Panc1 (cell line): ENCODE results near the gene RRM1. TPM values are rescaled to one million over a fixed set of nuclear protein-coding genes. Genes with fewer than 3 reads are reported as not detected.

Experiments used
- ATAC-seq: fragments of 200-7000 bp; cut with Tn5 transposase; 2 replicates; pipeline ENCODE4 v1.9.1; 2020; ENCODE audit warnings: mild to moderate bottlenecking, moderate library complexity
- BruUV-seq: library from RNA; stranded (reverse); fragments of 400-500 nt; replicated peaks from 2 replicates; lab custom pipeline; 2021; lab: Mats Ljungman, UMichigan
- CTCF ChIA-PET: fragments of 300-600 bp; sonication (Branson Sonifier 250); formaldehyde crosslinking; loops from one replicate; lab custom pipeline; 2022; ENCODE audit warnings: antibody characterized with exemption; lab: Charles Lee
- POLR2A ChIA-PET: fragments of 300-600 bp; sonication (Branson Sonifier 250); formaldehyde crosslinking; loops from one replicate; lab custom pipeline; 2022; ENCODE audit warnings: antibody characterized with exemption; lab: Charles Lee
- DNase-seq: peaks from one replicate; pipeline ENCODE4 v3.0.0-alpha.2; 2010; ENCODE audit warnings: low read depth, low spot score
- H3K27ac ChIP-seq: 2 replicates; pipeline ENCODE4 v1.5.1; 2011; ENCODE audit warnings: mild to moderate bottlenecking, low read length, inconsistent platforms
- H3K27me3 ChIP-seq: fragments of 200-500 bp; sonication (Bioruptor generic); 2 replicates; pipeline ENCODE4 v1.6.0; 2014; ENCODE audit warnings: low read length, inconsistent platforms; ENCODE audit not compliant: control insufficient read depth, insufficient read depth
- H3K36me3 ChIP-seq: fragments of 200-500 bp; sonication (Bioruptor generic); 2 replicates; pipeline ENCODE4 v1.5.1; 2014; ENCODE audit warnings: inconsistent platforms, mild to moderate bottlenecking, low read length, moderate library complexity; ENCODE audit not compliant: control insufficient read depth, insufficient read depth
- H3K4me1 ChIP-seq: 2 replicates; pipeline ENCODE4 v1.5.1; 2011; ENCODE audit warnings: inconsistent platforms, mild to moderate bottlenecking, low read length, moderate library complexity; ENCODE audit not compliant: control insufficient read depth, insufficient read depth
- H3K4me3 ChIP-seq, 2 experiments: 2 replicates each; pipeline ENCODE4 v1.5.1; 2011 to 2012; ENCODE audit warnings: low read depth in 2 of 2, low read length in 2 of 2, mild to moderate bottlenecking in 2 of 2, inconsistent platforms in 1 of 2, moderate library complexity in 1 of 2
- H3K9me3 ChIP-seq: fragments of 200-500 bp; sonication (Bioruptor generic); 2 replicates; pipeline ENCODE4 v1.5.1; 2014; ENCODE audit warnings: low read depth, mild to moderate bottlenecking, inconsistent platforms, low read length, moderate library complexity; ENCODE audit not compliant: control insufficient read depth, insufficient read depth
- CTCF ChIP-seq: fragments of 450-650 bp; IDR thresholded peaks from 2 replicates; pipeline ENCODE4 v1.5.1; 2017; ENCODE audit warnings: mild to moderate bottlenecking
- POLR2AphosphoS5 ChIP-seq: IDR thresholded peaks from 2 replicates; pipeline ENCODE4 v1.6.1; 2012; ENCODE audit warnings: mild to moderate bottlenecking, low read depth, low read length, moderate library complexity
- REST ChIP-seq, 2 experiments: IDR thresholded peaks; 2 replicates each; pipeline ENCODE4 v1.6.1; 2011 to 2012; ENCODE audit warnings: low read depth in 2 of 2, control low read depth in 1 of 2, low read length in 1 of 2, mild to moderate bottlenecking in 1 of 2, moderate library complexity in 1 of 2; ENCODE audit not compliant: insufficient read depth in 1 of 2
- SIN3A ChIP-seq: IDR thresholded peaks from 2 replicates; pipeline ENCODE4 v1.6.1; 2012; ENCODE audit warnings: low read depth, mild to moderate bottlenecking, low read length, moderate library complexity, borderline replicate concordance; ENCODE audit not compliant: insufficient read depth
- TCF7L2 ChIP-seq: IDR thresholded peaks from 2 replicates; pipeline ENCODE4 v1.6.1; 2011; ENCODE audit warnings: mild to moderate bottlenecking, low read depth, low read length, inconsistent platforms
- in situ Hi-C: cut with HindIII; loops from 2 replicates; pipeline ENCODE4 v1.10.0; 2016; ENCODE audit warnings: low sequenced_read_pairs, low pct_unique_long_range_greater_than_20kb
- intact Hi-C: fragments of 100-400 bp; cut with micrococcal nuclease; formaldehyde crosslinking; loops from one replicate; pipeline ENCODE4 v1.10.0; 2022; ENCODE audit not compliant: unreplicated experiment
- total RNA-seq: library from RNA; stranded (reverse); gene quantifications from one replicate; pipeline ENCODE4 v1.2.1, GENCODE V29; 2021; ENCODE audit not compliant: unreplicated experiment

Gene RRM1
- total RNA-seq, 1 experiment from 2014 or later = 143 TPM

GRCh38 chr11:4087551-4087950 lies 7.0 kb upstream of the RRM1 start:
- Histone ChIP-seq H3K36me3 (no peaks in the 10 kb centered on the region), H3K4me3 (no peak overlapping the region), H3K27me3 (no peaks in the 10 kb centered on the region), H3K27ac (no peak overlapping the region), H3K9me3 (no peaks in the 10 kb centered on the region), H3K4me1 (no peaks in the 10 kb centered on the region)
- BruUV-seq = no TSS peak
- ChIA-PET CTCF (no interaction called here), POLR2A (no interaction called here)
- in situ Hi-C loops = no loop called here
- DNase-seq (no peak), ATAC-seq (no peak)
- intact Hi-C loops = no loop called here
- TF ChIP-seq REST (IDR thresholded peaks at IDR 0.05; ENCODE audit: insufficient read depth in 1 of 2, low read depth in 2 of 2, low read length in 1 of 2) (no peak), CTCF (no peak), SIN3A (no peak), POLR2AphosphoS5 (no peak), TCF7L2 (no peak)

GRCh38 chr11:4090258-4090657 lies 4.3 kb upstream of the RRM1 start:
- in situ Hi-C loops = no loop called here
- DNase-seq (no peak), ATAC-seq (no peak)
- Histone ChIP-seq H3K4me1 (peaks cover 3% of the 10 kb centered on the region; the same call in 1 of the 2 replicates), H3K36me3 (no peaks in the 10 kb centered on the region), H3K27ac (no peak overlapping the region), H3K9me3 (no peaks in the 10 kb centered on the region), H3K27me3 (no peaks in the 10 kb centered on the region), H3K4me3 (no peak overlapping the region)
- CTCF ChIA-PET = no interaction called here
- POLR2A ChIA-PET = no interaction called here
- TF ChIP-seq TCF7L2 (no peak), SIN3A (no peak), CTCF (no peak), REST (IDR thresholded peaks at IDR 0.05; ENCODE audit: insufficient read depth in 1 of 2, low read depth in 2 of 2, low read length in 1 of 2) (no peak), POLR2AphosphoS5 (no peak)
- BruUV-seq = no TSS peak
- intact Hi-C loops = no loop called here
